CD14-positive monocyte (primary cell): ENCODE data around the gene ZDHHC5. TPM values are rescaled to one million over a fixed set of nuclear protein-coding genes. Genes with fewer than 3 reads are reported as not detected.

ENCODE experiments used
- DNase-seq, 3 donors: peaks; one replicate each; pipeline ENCODE4 v3.0.0-alpha.2; 2011 to 2022
- H2AFZ ChIP-seq: 2 replicates; pipeline ENCODE4 v1.6.0; 2012; ENCODE audit warnings: mild to moderate bottlenecking, low read depth, low read length, inconsistent platforms; ENCODE audit not compliant: insufficient read depth, poor library complexity, severe bottlenecking
- H3K27ac ChIP-seq, 2 donors: 1 replicate in 1 of 2; 2 replicates in 1 of 2; pipeline ENCODE4 v1.5.1; 2012 to 2013; ENCODE audit warnings: low read length in 2 of 2, control low read depth in 1 of 2, inconsistent platforms in 1 of 2, low read depth in 1 of 2, mild to moderate bottlenecking in 1 of 2
- H3K27me3 ChIP-seq, 2 donors: one replicate each; pipeline versions ENCODE4 v1.6.0 to v1.6.1; 2011 to 2013; ENCODE audit warnings: low read length in 2 of 2; ENCODE audit not compliant: control insufficient read depth in 2 of 2, insufficient read depth in 2 of 2
- H3K36me3 ChIP-seq, 2 donors: replicated peaks in 1 of 2; 1 replicate in 1 of 2; 2 replicates in 1 of 2; pipeline versions ENCODE4 v1.5.1 to v1.6.1; 2012 to 2013; ENCODE audit warnings: low read length in 2 of 2, control low read depth in 1 of 2, inconsistent platforms in 1 of 2, mild to moderate bottlenecking in 1 of 2; ENCODE audit not compliant: insufficient read depth in 2 of 2, control insufficient read depth in 1 of 2
- H3K4me1 ChIP-seq, 2 donors: 1 replicate in 1 of 2; 2 replicates in 1 of 2; pipeline versions ENCODE4 v1.5.1 to v1.6.1; 2012 to 2013; ENCODE audit warnings: low read length in 2 of 2, control low read depth in 1 of 2, inconsistent platforms in 1 of 2, mild to moderate bottlenecking in 1 of 2, moderate library complexity in 1 of 2; ENCODE audit not compliant: insufficient read depth in 2 of 2, control insufficient read depth in 1 of 2
- H3K4me2 ChIP-seq: replicated peaks from 2 replicates; pipeline ENCODE3; 2012; ENCODE audit warnings: low read length, moderate library complexity, mild to moderate bottlenecking; ENCODE audit not compliant: poor library complexity, severe bottlenecking; ENCODE audit errors: extremely low read depth
- H3K4me3 ChIP-seq, 3 experiments: fragments of 200-600 bp in 1 of 3; sonication (generic) in 1 of 3; replicated peaks in 1 of 3; 1 replicate in 2 of 3; 2 replicates in 1 of 3; pipeline ENCODE4 v1.5.1; 2011 to 2013; ENCODE audit warnings: low read length in 3 of 3, mild to moderate bottlenecking in 3 of 3, control low read depth in 2 of 3, low read depth in 2 of 3, inconsistent platforms in 1 of 3, moderate library complexity in 1 of 3
- H3K79me2 ChIP-seq: 2 replicates; pipeline ENCODE4 v1.6.0; 2012; ENCODE audit warnings: mild to moderate bottlenecking, control low read depth, inconsistent platforms, low read length, moderate library complexity; ENCODE audit not compliant: insufficient read depth
- H3K9ac ChIP-seq: 2 replicates; pipeline ENCODE4 v1.6.0; 2017; ENCODE audit warnings: low read length, mild to moderate bottlenecking; ENCODE audit not compliant: insufficient read depth, poor library complexity, severe bottlenecking
- H3K9me3 ChIP-seq, 2 donors: replicated peaks in 1 of 2; 1 replicate in 1 of 2; 2 replicates in 1 of 2; pipeline versions ENCODE4 v1.5.1 to v1.6.1; 2012 to 2013; ENCODE audit warnings: low read length in 2 of 2, control low read depth in 1 of 2; ENCODE audit not compliant: control insufficient read depth in 1 of 2, insufficient read depth in 1 of 2
- H4K20me1 ChIP-seq: 2 replicates; pipeline ENCODE4 v1.6.0; 2012; ENCODE audit warnings: mild to moderate bottlenecking, low read length, control low read depth, moderate library complexity; ENCODE audit not compliant: insufficient read depth
- H3K27ac Mint-ChIP-seq, 7 donors: one replicate each; pipeline ENCODE4 v1.8.0; 2020; ENCODE audit warnings: mild to moderate bottlenecking in 7 of 7, mixed read lengths in 7 of 7, moderate library complexity in 6 of 7, inconsistent platforms in 2 of 7
- H3K27me3 Mint-ChIP-seq, 3 donors: one replicate each; pipeline ENCODE4 v1.8.0; 2021 to 2022; ENCODE audit warnings: low read depth in 3 of 3, mild to moderate bottlenecking in 3 of 3, mixed read lengths in 3 of 3, moderate library complexity in 3 of 3, inconsistent platforms in 1 of 3
- H3K36me3 Mint-ChIP-seq, 2 donors: one replicate each; pipeline ENCODE4 v1.8.0; 2020; ENCODE audit warnings: mixed read lengths in 2 of 2, inconsistent platforms in 1 of 2, mild to moderate bottlenecking in 1 of 2
- H3K4me1 Mint-ChIP-seq: one replicate; pipeline ENCODE4 v1.8.0; 2020; ENCODE audit warnings: mild to moderate bottlenecking, mixed read lengths
- H3K4me3 Mint-ChIP-seq, 2 donors: one replicate each; pipeline ENCODE4 v1.8.0; 2020; ENCODE audit warnings: mild to moderate bottlenecking in 2 of 2, mixed read lengths in 2 of 2, moderate library complexity in 1 of 2
- H3K9me3 Mint-ChIP-seq, 7 donors: one replicate each; pipeline ENCODE4 v1.8.0; 2020 to 2022; ENCODE audit warnings: mixed read lengths in 7 of 7, mild to moderate bottlenecking in 6 of 7, moderate library complexity in 6 of 7, inconsistent platforms in 2 of 7
- WGBS: methylation state at CpG from one replicate; pipeline ENCODE4 v1.1.5; 2013; ENCODE audit warnings: missing lambda C conversion rate; ENCODE audit not compliant: insufficient coverage; 5-methylcytosine and 5-hydroxymethylcytosine counted together
- intact Hi-C, 2 donors: fragments of 100-400 bp; cut with micrococcal nuclease; formaldehyde crosslinking; loops; one replicate each; pipeline versions ENCODE4 v1.15.0 to v1.15.1; 2023
- polyA plus RNA-seq, 3 donors: library from polyadenylated mRNA; depleted of rRNA in 1 of 3; unstranded in 2 of 3; stranded (reverse) in 1 of 3; fragments of 300-500 nt in 2 of 3; fragments of >200 nt in 1 of 3; fragmentation: Illumina TruSeq in 2 of 3; gene quantifications; 1 replicate in 2 of 3; 2 replicates in 1 of 3; pipeline ENCODE4 v1.2.3, GENCODE V29; 2012 to 2021
- TF ChIP-seq, protein P1 (sequence below): fragments of 200-600 bp; IDR thresholded peaks from one replicate; pipeline ENCODE4 v1.8.0; 2022; ENCODE audit warnings: antibody characterized with exemption, mild to moderate bottlenecking

Gene ZDHHC5
- polyA plus RNA-seq, 3 donors: 28.6 to 37.9 (median 31.8) TPM

DNA sequence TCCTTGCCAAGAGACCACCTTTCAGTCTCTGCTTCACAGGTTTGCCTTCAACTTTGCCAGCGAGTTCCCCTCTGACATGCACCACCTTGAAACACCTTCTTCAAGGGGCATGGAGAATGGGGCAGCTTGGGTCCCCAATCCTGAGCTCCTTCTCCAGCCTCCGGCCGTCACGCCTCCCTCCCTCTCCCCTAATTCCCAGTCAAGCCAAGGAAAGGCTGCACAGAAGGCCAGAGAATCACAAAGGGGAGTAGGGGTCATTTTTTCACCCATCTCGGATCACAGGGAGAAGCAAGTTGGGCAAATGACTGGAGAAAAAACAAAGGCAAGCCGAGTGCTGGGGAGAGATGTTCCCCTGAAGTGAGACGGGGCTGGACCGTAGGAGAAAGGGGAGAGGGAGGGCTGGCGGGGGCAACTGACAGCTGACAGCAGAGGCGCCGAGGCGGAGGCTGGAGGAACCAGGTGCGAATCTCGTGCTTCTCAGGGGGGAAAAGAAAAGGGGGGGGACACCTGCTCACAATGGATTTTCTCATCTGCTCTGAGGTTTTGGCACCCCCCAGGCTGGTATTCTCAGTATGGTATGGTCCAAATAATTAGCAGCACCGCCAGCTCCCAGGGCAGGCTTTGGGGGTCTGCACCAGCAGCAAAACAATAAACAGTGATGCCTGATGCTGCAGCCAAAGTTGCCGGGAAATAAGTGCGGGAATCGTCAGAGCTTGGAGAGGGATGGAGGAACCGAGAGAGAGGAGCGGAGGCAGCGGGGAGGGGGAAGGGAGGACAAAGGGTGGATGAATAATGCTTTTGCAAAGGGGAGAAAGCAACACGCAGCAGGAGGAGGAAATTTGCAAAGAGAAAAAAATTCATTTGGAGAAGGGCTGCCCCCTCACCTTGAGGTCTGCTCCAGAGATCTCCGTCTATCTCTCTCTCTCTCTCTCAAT lies 18.8 kb upstream of the ZDHHC5 start:
- Mint-ChIP-seq H3K4me3 (peak overlapping the region; percentile 75 to 91), H3K27me3 (peaks cover 53 to 65% (median 59%) of the 10 kb centered on the region in 3 donors), H3K27ac (peak overlapping the region; percentile 66 to 89 (median 81)), H3K9me3 (peaks cover 0 to 20% (median 14%) of the 10 kb centered on the region in 7 donors), H3K4me1 (peaks cover 80% of the 10 kb centered on the region), H3K36me3 (peaks cover 0 to 23% of the 10 kb centered on the region in 2 donors)
- Histone ChIP-seq H4K20me1 (no peaks in the 10 kb centered on the region), H3K4me1 (peaks cover 61 to 62% of the 10 kb centered on the region in 2 donors), H3K4me3 (peak overlapping the region; percentile 8 to 63 (median 29)), H2AFZ (no peak overlapping the region), H3K36me3 (no peaks in the 10 kb centered on the region), H3K27me3 (peaks cover 42 to 46% of the 10 kb centered on the region in 2 donors), H3K4me2 (peak overlapping the region; percentile 69), H3K9me3 (peaks cover 3 to 17% of the 10 kb centered on the region in 2 donors), H3K9ac (peak overlapping the region; percentile 34), H3K27ac (no peak overlapping the region), H3K79me2 (no peaks in the 10 kb centered on the region)
- DNase-seq: peak; percentile 33 to 58 (median 35)
- TF ChIP-seq, protein P1, sequence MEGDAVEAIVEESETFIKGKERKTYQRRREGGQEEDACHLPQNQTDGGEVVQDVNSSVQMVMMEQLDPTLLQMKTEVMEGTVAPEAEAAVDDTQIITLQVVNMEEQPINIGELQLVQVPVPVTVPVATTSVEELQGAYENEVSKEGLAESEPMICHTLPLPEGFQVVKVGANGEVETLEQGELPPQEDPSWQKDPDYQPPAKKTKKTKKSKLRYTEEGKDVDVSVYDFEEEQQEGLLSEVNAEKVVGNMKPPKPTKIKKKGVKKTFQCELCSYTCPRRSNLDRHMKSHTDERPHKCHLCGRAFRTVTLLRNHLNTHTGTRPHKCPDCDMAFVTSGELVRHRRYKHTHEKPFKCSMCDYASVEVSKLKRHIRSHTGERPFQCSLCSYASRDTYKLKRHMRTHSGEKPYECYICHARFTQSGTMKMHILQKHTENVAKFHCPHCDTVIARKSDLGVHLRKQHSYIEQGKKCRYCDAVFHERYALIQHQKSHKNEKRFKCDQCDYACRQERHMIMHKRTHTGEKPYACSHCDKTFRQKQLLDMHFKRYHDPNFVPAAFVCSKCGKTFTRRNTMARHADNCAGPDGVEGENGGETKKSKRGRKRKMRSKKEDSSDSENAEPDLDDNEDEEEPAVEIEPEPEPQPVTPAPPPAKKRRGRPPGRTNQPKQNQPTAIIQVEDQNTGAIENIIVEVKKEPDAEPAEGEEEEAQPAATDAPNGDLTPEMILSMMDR: no peak
- 4% methylated on average over 14 of the region's 23 CpGs for WGBS
- intact Hi-C loops: loop anchor here (10.0 kb wide), 2 partner anchors 194 to 294 kb away; no protein-coding TSS in a partner anchor
